ENCODE data around the gene PRKG1. TPM values are rescaled to one million over a fixed set of nuclear protein-coding genes. Genes with fewer than 3 reads are reported as not detected.

The PRKG1 gene
- total and polyA plus RNA-seq, 7 donors = 4.5 to 49.0 (median 31.7) TPM

- H3K4me3 ChIP-seq = no peak overlapping the region
- TF ChIP-seq CTCF (IDR thresholded peaks at IDR 0.05) = no peak
- DNase-seq (no peak), ATAC-seq (peak in 1 of 4 donors; percentile 24)
- H3K9me3 ChIP-seq = no peaks in the 10 kb centered on the region
- no peaks in the 10 kb centered on the region for H3K36me3 ChIP-seq (ENCODE audit: insufficient read depth in 1 of 2, low read depth in 1 of 2)
- H3K27me3 ChIP-seq (ENCODE audit: insufficient read depth in 3 of 3, low read length in 2 of 3) = no peaks in the 10 kb centered on the region
- 34 to 39% (median 36%) methylated on average over 6 of the region's 6 CpGs for WGBS, 3 donors
- intact Hi-C loops (cut with DNase I) = no loop called here
- H3K27ac ChIP-seq = no peak overlapping the region
- H3K4me1 ChIP-seq = no peaks in the 10 kb centered on the region
Observed at GRCh38 chr10:51743146-51743545, 668.9 kb downstream of the PRKG1 start.

GRCh38 chr10:51744235-51745000, 670.1 kb downstream of the PRKG1 start:
- intact Hi-C loops (cut with DNase I) = no loop called here
- Histone ChIP-seq H3K27me3 (ENCODE audit: insufficient read depth in 3 of 3, low read length in 2 of 3) (no peaks in the 10 kb centered on the region), H3K4me1 (no peaks in the 10 kb centered on the region), H3K9me3 (no peaks in the 10 kb centered on the region), H3K36me3 (ENCODE audit: insufficient read depth in 1 of 2, low read depth in 1 of 2) (no peaks in the 10 kb centered on the region), H3K27ac (no peak overlapping the region), H3K4me3 (no peak overlapping the region)
- 82 to 86% (median 83%) methylated on average over 6 of the region's 6 CpGs for WGBS, 3 donors
- ATAC-seq (no peak), DNase-seq (no peak)
- no peak for TF ChIP-seq CTCF (IDR thresholded peaks at IDR 0.05)

- Histone ChIP-seq H3K4me3 (no peak overlapping the region), H3K36me3 (ENCODE audit: insufficient read depth in 1 of 2, low read depth in 1 of 2) (no peaks in the 10 kb centered on the region), H3K4me1 (no peaks in the 10 kb centered on the region), H3K27ac (no peak overlapping the region), H3K27me3 (ENCODE audit: insufficient read depth in 3 of 3, low read length in 2 of 3) (no peaks in the 10 kb centered on the region), H3K9me3 (no peaks in the 10 kb centered on the region)
- ATAC-seq (no peak), DNase-seq (no peak)
- WGBS, 3 donors = 89 to 98% (median 96%) methylated on average over 2 of the region's 2 CpGs
- TF ChIP-seq CTCF (IDR thresholded peaks at IDR 0.05) = no peak
- intact Hi-C loops (cut with DNase I) = no loop called here
Observed at GRCh38 chr10:51745397-51745796, 671.1 kb downstream of the PRKG1 start.

- 97 to 100% (median 98%) methylated on average over 1 of the region's 1 CpG for WGBS, 3 donors
- Histone ChIP-seq H3K9me3 (no peaks in the 10 kb centered on the region), H3K36me3 (ENCODE audit: insufficient read depth in 1 of 2, low read depth in 1 of 2) (no peaks in the 10 kb centered on the region), H3K27me3 (ENCODE audit: insufficient read depth in 3 of 3, low read length in 2 of 3) (no peaks in the 10 kb centered on the region), H3K4me1 (no peaks in the 10 kb centered on the region), H3K4me3 (no peak overlapping the region), H3K27ac (no peak overlapping the region)
- no peak for TF ChIP-seq CTCF (IDR thresholded peaks at IDR 0.05)
- DNase-seq (no peak), ATAC-seq (no peak)
- intact Hi-C loops (cut with DNase I) = no loop called here
Observed at GRCh38 chr10:51747216-51747615, 672.9 kb downstream of the PRKG1 start.

GRCh38 chr10:51748959-51749358, 674.7 kb downstream of the PRKG1 start:
- Histone ChIP-seq H3K4me1 (no peaks in the 10 kb centered on the region), H3K27ac (no peak overlapping the region), H3K27me3 (ENCODE audit: insufficient read depth in 3 of 3, low read length in 2 of 3) (no peaks in the 10 kb centered on the region), H3K36me3 (ENCODE audit: insufficient read depth in 1 of 2, low read depth in 1 of 2) (no peaks in the 10 kb centered on the region), H3K9me3 (no peaks in the 10 kb centered on the region), H3K4me3 (no peak overlapping the region)
- TF ChIP-seq CTCF (IDR thresholded peaks at IDR 0.05) = no peak
- no peak for ATAC-seq
- no peak for DNase-seq
- intact Hi-C loops (cut with DNase I) = no loop called here
- 79 to 93% (median 88%) methylated on average over 1 of the region's 1 CpG for WGBS, 3 donors
